HG02870 (cell line): ENCODE measurements around the gene CCDC12.
"Not testable (repeated sequence)": the region's sequence is repeated elsewhere in the genome, so short reads cannot be mapped to it uniquely, and the experiment has no call there.

ENCODE experiments used
- ATAC-seq: cut with Tn5 transposase; IDR thresholded peaks from one replicate; pipeline ENCODE4 v1.9.1; 2021; ENCODE audit warnings: mild to moderate bottlenecking, moderate library complexity; ENCODE audit not compliant: unreplicated experiment

The CCDC12 gene

DNA sequence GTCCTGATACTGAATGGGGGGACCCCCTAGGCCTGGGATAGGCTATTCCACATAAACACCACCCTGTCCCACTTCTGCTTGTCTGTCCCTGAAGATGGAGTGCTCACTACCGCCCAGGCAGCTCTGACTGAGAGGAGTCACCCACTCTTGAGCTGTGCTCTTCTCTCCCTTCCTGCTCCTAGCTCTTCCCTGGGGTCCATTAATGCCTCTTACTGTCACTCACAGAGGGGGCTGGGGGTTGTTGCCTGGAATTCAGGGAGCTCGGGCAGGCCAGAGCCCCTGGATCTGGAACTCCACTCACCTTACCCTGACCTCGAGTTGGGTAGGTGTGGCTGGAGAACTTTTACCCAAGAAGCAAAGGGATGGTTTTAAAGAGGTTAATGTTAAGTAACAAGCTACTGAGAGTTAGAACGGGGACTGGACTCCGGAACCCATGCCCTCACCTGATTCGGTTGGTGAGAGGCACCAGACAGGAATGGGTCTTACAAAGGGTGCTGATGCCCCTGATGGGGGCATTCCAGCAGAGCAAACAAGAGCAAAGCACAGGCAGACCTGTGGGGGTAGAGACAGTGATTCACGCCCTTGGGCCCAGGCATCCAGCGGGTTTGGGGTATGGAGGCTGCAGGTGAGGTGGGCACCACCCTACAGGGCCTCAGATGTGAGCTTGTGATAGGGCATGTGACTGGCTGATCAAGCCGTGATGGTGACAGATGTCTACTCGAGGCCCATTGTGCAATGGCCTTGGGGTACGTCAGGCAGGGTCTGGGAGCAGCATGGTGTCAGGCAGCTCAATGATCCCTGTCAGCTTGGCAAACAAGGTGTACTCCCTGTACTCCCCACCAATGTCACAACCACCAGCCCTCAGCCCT is 8.3 kb upstream of the CCDC12 start:
- ATAC-seq: no peak

DNA sequence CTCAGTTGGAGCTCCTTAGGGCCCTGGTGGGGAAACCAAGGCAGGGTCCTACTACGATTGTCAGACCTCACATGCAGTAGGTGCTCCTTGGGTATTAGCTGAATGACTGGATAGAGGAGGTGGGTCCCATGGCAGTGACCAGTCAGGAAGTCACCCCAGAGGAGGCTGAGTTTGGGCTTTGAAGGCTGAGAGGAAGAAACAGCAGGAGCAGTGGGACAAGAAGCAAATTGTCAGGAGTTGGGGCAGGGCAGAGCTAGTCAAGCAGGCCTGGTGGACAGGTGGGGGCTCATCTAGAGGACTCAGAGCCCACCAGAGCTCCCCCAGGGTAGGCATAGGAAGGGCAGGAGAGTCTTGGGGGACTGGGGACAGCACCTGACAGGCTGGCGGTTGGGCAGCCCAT is 6.0 kb upstream of the CCDC12 start:
- no peak for ATAC-seq

DNA sequence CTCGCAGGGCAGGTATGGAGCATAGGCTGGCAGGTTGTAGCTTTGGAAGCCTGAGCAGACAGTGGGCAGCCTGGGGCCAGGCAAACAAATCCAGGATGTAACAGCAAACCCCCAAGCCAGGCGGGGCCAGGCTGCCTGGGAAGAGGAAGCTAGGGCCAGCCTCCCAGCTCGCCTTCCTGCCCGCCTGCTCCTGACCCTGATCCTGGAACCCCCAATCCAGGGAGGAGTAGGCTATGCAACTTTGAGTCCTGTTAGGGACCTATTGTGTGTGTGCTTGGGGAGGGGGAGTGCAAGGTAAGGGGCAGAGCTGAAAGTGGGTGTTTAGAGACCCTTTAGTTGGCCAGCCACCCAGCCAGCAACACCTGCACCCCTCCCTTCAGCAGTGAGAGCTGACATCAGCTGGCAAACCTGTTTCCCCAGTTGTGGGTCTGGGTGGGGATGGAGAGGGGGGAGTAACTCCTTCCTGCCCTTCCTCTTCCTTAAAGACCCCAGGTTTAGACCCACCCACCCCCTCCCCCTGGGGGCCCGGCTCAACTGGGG is 5.5 kb upstream of the CCDC12 start:
- no peak for ATAC-seq

DNA sequence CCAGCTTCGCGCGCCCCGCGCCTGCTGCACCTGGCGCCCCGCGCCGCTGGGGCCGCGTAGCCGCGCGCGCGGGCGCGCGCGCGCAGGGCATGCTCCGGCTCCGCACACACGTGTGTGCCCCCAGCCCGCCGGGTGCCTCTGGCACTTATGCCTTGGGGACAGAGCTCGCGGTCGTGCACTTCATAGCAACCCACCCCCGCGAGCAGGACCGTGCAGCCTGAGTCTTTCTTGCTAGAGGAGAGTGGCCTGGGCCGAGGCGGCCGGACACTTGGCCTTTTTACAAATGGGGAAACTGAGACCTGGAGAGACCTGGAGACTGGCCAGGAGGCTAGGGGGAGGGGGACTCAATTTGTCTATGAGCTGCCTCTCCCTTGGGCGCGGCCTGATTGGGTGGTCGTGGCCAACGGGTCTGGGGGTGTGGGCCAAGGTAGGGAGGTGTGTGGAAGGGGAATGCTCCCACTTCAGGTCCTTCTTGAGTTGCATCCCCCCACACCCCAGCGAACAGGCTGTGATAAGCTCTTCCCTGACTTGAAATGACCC is 3.5 kb upstream of the CCDC12 start:
- no peak for ATAC-seq

DNA sequence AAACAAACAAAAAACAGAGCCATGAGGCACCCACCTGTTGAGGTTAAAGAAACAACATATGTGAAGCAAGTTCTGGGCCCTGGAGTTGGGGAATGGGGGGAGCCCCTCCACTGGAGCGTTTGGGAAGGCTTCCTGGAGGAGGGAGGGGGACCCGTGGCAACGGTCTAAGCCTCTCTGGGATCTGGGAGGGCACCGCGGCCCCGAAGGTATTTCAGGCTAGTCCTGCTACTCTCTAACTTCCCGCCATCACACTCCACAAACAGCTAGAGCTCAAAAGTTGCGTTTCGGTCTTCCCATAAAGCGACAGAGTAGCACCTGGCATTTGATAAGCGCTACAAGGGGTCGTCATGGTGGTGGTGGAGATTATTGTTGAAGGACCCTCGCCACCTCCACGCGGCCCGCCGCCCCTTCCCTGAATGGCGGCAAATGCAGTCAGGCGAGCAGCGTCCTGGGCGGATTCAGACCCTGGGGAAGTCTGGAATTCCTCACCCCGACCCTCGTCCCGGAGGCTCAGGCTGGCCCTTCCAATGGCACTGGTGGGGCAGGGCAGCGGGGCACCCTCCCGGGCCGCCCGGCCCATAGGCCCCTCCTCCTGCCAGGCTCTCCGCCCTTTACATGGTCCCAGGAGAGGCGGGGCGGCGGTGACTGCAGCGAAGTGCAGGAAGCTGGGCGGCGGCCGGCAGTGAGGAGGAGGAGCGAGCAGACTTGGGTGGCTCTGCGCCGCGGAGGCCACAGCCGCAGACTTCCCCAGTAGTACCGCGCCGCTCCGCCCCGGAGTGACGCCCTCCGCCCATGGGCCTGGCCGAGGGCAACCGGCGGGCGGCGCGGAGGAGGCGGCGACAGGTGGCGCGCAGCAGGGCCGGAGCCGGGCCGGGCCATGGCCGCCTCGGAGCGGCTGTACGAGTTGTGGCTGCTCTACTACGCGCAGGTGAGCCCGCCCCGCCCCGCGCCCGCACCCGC is 2.7 kb upstream of the CCDC12 start, which contains the start of gene NBEAL2:
TSS of gene NBEAL2 (plus strand) at position 682 of the 960 bp plus-strand sequence. CDS start at position 878, 196 bp downstream.
- ATAC-seq: peak; percentile 72

DNA sequence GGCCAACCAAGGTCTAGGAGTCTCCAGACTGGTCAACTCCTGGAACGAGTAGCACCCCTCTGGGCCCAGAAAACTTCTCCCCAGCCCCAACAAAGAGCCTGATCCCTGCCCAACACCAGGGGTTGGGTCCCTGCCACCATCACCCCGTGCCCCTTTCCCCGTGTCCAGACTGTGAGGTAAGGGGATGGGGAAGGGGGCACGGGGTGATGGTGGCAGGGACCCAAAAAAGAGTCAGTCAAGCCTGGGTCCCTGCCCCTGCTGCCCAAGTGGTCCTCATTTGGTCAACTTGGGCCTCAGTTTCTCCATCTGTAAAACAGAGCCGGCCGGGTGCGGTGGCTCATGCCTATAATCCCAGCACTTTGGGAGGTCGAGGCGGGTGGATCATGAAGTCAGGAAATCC is 1.8 kb upstream of the CCDC12 start:
- no peak for ATAC-seq

DNA sequence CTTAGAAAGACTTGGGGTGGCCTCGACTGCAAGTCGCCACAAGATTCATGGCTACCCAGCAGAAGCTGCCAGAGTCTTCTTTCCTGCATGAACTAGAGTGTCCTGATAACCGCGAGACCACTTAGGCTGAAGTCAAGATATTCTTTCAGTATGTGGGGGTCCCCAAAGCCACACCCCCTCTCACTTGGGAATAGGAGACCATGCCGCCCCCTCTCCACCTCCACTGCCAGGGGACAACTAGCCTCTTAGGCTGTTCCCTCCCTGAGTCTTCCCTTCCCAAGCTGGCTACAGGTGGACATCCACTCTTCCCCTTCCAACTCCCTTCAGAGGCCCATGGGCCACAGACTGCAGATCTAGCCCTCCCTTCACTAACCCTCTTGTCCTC is 1.3 kb upstream of the CCDC12 start:
- ATAC-seq: no peak

DNA sequence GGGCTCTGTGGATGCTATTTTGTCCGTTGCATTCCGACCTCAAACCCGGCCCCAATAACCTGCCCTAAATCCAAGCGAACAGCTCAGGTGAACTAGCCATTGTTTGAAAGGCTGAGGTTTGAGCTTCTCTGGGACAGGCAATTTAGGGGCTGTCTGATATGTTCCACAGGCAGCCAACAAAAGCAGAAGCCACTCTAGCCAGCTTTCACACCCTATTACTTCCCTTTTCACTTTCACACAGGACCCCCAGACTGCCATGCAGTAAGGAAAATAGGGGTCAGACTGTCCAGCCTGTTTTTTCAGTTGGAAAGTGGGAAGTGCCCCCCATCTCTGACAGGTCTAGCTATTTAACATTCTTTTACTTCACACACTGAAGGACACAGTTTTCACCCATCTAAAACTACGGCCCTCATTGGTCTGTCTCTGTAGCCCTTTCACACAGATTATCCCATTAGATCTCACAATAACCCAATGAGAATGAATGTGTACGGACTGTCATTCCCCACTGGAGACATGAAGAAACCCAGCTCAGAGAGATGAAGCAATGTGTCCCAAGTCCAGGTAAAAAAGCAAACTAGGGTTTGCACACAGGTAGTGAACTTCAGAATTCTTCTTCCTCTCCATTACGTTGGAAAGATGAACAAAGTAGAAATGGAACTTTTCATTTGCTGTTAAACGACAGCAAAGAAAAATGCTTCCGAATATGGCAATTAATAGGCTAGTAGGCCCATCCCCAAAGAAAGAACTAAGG is 1.9 kb downstream of the CCDC12 start:
- no peak for ATAC-seq

DNA sequence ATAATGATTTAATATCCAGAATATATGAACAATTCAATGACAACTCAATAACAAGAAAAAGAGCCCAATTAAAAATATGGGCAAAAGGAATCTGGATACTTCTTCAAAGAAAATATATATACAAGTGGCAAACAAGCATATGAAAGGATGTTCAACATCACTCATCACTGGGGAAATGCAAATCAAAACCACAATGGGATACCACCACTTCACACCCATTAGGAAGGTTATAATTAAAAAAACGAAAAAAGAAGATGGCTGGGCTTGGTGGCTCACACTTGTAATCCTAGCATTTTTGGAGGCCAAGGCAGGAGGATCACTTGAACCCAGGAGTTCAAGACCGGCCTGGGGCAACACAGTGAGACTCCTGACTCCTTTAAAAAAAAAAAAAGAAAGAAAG is 4.1 kb downstream of the CCDC12 start:
- no peak for ATAC-seq

DNA sequence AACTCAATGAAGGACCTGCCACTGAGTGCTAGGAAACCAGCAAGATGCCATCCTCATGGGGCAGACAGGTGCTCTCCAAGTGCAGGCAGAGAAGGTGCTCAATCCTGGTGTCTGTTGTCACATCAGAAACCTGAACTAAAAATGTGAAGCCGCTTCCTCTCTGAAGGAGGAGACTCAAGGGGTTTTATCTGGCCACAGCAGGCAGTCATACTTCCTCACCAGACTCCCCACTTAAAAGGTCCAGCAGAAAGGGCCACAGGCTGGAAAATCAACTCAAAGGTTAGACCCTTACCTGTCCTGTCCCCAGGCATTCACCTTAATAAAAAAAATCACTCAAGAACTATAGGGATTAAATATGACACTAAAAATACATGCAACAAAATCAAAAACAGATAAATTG is 4.8 kb downstream of the CCDC12 start:
- no peak for ATAC-seq

DNA sequence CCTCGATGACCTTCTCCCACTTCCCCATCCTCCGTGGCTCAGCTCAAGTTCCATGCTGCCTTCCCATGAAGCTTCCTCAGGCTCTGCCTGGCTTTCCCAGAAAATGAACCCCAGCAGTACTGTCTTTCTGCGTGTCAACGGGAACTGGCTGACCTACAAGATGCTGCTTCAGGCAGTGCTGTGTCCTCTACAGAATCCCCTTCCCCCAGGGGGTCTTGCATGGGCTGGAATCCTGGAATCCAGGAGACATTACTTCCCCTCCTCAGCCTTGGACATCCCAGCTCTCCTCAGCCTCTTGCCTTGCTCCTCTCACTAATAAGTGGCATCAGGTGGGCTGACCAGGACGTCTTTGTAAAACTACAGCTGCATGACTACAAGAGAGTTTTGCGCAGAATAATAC is 5.4 kb downstream of the CCDC12 start:
- ATAC-seq: no peak

DNA sequence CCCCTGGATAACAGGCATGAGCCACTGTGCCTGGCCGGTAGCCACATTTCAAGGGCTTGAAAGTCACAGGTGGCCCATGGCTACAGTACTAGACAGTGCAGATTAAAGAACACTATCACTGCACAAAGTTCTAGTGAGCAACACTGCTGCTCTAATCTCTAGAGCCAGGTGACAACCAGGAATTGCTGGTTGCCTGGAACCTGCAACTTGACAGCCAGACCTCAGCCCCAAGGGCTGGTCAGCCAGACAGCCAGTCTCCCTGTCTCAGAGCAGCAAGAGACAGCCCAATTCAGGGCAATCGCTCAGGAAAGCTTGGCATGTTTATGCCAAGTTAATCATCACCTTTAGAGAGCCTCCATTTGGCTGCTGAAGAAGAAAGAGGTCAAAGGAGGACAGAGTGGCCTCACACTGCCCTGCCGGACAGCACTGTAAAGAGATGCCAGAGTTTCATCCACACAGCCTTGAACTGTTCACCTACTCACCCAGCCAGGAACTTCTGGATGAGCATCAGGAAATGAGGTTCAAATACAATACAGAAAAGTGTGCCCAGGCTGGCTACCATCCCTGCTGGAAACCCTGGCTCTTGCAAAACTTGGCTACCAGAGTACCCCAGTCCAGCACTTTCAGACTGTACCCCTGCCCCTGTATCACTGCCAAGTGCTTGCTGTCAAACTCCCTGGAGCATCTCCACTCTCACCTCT is 6.0 kb downstream of the CCDC12 start:
- no peak for ATAC-seq

DNA sequence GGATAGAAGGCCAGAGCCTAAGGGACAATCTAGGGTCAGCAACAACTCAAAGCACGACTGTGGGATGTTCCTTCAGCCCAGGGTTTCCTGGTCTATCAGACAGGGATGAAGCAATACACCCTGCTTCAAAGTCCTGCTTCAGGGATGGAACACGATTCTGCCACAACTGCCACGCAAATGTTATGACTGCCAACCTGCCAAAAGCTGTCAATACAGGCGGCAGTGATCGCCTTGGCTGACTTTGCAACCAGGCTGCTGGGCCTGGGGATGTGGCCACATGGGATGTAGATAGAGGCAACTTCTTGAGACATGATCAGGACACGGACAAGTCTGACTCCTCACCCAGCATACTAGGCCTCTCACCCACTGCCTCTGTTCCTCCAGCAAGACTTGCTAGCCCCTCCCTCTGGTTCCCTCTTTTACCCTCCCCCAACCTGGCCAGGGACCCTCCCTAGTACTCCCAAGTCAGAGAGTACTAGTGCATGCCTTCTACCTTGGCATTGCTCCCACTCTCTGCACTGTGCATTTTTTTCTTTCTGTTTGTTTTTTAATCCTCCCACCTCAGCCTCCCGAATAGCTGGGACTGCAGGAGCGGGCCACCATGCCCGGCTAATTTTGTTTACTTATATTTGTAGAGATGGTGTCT is 7.6 kb downstream of the CCDC12 start:
- no peak for ATAC-seq

DNA sequence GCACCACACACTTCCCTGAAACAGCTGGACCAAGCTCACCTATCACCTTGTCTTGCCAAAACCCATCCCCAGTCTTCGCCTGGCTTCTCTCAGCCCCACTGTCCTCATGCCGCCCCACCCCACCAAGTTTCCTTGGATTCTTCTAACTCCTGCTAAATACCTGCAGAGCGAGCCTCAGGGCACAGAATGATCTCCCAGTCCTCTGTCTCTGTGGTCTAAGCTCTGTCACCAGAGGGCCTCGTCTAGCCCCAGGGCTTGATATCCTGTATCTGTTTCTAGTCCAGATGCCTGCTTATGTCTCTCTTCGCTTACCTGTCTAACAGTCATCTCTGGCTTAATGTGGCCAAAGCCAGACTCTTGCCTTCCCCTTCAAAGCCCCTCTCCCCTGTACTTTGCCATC is 9.7 kb downstream of the CCDC12 start:
- no peak for ATAC-seq

DNA sequence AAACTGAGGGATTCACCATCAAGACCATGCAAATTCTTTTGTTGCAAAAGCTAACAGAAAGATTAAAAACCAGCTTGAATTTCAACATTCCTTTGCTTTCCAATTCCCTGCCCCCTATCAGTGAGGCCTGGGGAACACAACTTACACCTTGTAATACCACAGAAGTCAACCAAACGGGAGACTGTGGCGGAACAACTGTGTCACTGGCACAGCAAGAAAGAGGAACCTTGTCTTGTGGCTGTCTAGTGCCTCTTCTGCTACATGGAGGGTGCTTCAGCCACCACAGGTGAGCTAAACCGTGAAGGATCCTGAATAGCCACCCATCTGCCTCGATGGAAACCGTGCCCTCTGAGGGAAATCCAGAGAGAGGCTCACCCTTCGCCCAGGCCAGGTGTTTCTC is 11.4 kb downstream of the CCDC12 start:
- ATAC-seq: no peak

DNA sequence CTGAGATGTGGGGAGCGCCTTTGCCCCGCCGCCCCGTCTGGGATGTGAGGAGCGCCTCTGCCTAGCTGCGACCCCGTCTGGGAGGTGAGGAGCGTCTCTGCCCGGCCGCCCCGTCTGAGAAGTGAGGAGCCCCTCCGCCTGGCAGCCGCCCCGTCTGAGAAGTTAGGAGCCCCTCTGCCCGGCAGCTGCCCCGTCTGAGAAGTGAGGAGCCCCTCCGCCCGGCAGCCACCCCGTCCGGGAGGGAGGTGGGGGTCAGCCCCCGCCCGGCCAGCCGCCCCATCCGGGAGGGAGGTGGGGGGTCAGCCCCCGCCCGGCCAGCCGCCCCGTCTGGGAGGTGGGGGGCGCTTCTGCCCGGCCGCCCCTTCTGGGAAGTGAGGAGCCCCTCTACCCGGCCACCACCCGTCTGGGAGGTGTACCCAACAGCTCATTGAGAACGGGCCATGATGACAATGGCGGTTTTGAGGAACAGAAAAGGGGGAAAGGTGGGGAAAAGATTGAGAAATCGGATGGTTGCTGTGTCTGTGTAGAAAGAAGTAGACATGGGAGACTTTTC is 12.4 kb downstream of the CCDC12 start:
- ATAC-seq: not testable (repeated sequence)

DNA sequence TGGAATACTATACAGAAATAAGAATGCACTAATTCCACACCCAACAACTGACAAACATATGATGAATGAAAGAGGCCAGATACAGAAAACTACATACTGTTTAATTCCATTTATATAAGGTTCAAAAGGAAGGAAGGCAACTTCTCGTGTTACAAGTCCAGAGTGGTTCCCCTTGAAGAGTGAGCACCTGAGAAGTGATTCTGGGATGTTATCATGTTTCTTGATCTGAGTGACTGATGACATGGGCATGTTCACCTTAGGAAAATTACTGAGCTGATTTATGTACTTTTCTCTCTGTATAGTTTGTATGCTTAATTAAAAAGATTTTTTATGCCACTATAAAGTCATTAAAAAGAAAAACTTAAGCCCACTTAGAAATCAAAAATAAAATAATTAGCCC is 13.6 kb downstream of the CCDC12 start:
- no peak for ATAC-seq

DNA sequence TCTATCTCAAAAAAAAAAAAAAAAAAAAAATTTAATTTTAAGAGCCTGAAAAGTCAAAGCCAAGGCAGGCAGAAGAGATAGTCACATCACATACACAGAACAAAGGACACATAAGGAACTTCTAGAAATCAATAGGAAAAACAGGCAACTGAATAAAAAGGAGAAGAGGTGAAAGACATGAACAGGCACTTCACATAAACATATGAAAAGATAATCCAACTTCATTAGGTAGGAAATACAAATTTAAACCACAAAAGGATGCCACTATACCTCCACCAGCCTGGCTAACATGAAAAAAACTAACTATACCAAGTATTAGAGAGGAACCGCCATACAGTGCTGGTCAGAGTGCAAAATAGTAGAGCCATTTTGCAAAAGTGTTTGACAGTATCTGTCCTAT is 14.1 kb downstream of the CCDC12 start:
- no peak for ATAC-seq

DNA sequence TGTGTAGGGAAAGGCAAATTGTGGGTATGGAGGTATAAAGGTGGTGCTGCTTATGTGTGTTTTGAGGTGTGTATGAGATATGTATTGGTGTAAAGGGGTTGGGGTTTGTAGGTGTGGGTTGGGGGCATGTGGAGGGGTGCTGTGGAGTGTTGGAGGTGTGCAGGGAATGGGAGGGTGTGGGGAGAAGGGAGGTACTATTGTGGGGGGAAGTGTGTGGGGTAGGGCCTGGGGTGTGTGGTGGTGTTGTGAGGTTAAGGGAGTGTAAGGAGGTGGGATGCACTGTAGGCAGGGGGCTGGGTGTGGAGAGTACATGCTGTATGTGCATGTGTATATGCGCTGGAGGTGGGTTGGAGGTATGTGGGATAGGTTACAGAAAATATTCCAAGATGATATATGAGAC is 15.7 kb downstream of the CCDC12 start:
- no peak for ATAC-seq
